GM23338 (cell line): Measurements from ENCODE around the gene CEP131. TPM values are rescaled to one million over a fixed set of nuclear protein-coding genes. Genes with fewer than 3 reads are reported as not detected.

Experiments used
- CREB1 ChIP-seq: fragments of 250-450 bp; sonication (Bioruptor Pico); IDR thresholded peaks from 2 replicates; pipeline ENCODE4 v1.5.0; 2020; ENCODE audit warnings: low read depth, mild to moderate bottlenecking, moderate library complexity
- EZH2 ChIP-seq: fragments of 200-600 bp; sonication (generic); IDR thresholded peaks from one replicate; pipeline ENCODE4 v1.8.0; 2017; ENCODE audit warnings: antibody characterized with exemption, mild to moderate bottlenecking, low read depth; ENCODE audit not compliant: unreplicated experiment
- JUNB ChIP-seq: IDR thresholded peaks from one replicate; pipeline ENCODE4 v1.6.1; 2016; ENCODE audit warnings: antibody characterized with exemption; ENCODE audit not compliant: unreplicated experiment
- NANOG ChIP-seq: IDR thresholded peaks from 2 replicates; pipeline ENCODE4 v1.6.1; 2016; ENCODE audit warnings: antibody characterized with exemption, borderline replicate concordance
- POLR2AphosphoS5 ChIP-seq: IDR thresholded peaks from 2 replicates; pipeline ENCODE4 v1.6.1; 2016; ENCODE audit warnings: antibody characterized with exemption, low read depth
- REST ChIP-seq: IDR thresholded peaks from one replicate; pipeline ENCODE4 v1.6.1; 2018; ENCODE audit warnings: antibody characterized with exemption; ENCODE audit not compliant: unreplicated experiment
- STAT1 ChIP-seq: IDR thresholded peaks from one replicate; pipeline ENCODE4 v1.6.1; 2016; ENCODE audit warnings: antibody characterized with exemption; ENCODE audit not compliant: unreplicated experiment
- ZNF331 ChIP-seq: fragments of 250-450 bp; sonication (Bioruptor Pico); IDR thresholded peaks from 2 replicates; pipeline ENCODE4 v1.5.0; 2020; ENCODE audit warnings: low read depth, mild to moderate bottlenecking, moderate library complexity
- ZNF462 ChIP-seq: fragments of 250-450 bp; sonication (Bioruptor Pico); IDR thresholded peaks from 2 replicates; pipeline ENCODE4 v1.5.0; 2020; ENCODE audit warnings: mild to moderate bottlenecking, moderate library complexity
- polyA plus RNA-seq: library from polyadenylated mRNA; unstranded; fragments of >200 nt; fragmentation: Nextera tagmentation; extraction: Ambion mirVana; gene quantifications from 2 replicates; pipeline ENCODE4 v1.2.1, GENCODE V29; 2016
- total RNA-seq: library from RNA; depleted of rRNA; stranded (reverse); fragments of >200 nt; shearing (Covaris generic); gene quantifications from 2 replicates; pipeline ENCODE4 v1.2.3, GENCODE V29; 2014

Gene CEP131
- total and polyA plus RNA-seq, 2 experiments from 2014 or later: 26.8 to 35.5 TPM

GRCh38 chr17:81169870-81170309 is 52.9 kb downstream of the CEP131 start (continued):
- TF ChIP-seq ZNF462 (no peak), EZH2 (no peak), JUNB (no peak), POLR2AphosphoS5 (no peak), REST (no peak), STAT1 (no peak), ZNF331 (CRISPR knock-in tag) (no peak), CREB1 (CRISPR knock-in tag) (no peak), NANOG (no peak)
